ENCODE results near the gene PLA2R1. TPM values are rescaled to one million over a fixed set of nuclear protein-coding genes. Genes with fewer than 3 reads are reported as not detected.

Gene PLA2R1
- total and polyA plus RNA-seq, 2 of the 4 experiments (the other 2 are of a cell fraction) = 0.43 to 0.54 TPM

DNA sequence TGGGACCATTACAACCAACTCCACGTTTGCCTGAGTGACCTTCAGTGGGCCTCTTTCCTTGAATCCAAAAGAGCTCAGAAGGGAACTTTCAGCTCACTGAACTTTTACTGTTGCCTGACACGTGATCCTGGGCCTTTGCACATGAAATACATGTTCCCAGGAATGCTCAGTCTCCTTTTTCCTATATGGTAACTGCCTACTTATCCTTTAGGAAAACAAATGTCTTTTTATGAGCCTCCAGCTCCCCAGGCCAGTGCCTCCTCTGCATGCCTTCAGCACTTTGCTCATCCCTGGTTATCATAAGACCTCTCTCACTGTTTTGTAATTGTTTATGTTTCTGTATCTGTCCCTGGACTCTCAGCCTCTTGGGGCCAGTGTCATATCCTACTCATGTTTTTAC is 5.1 kb downstream of the PLA2R1 start:
- in situ Hi-C loops (cut with MboI; ENCODE audit: low sequenced_read_pairs) (no loop called here), dilution Hi-C loops (cut with HindIII; ENCODE audit: low sequenced_read_pairs, unreplicated experiment) (no loop called here), intact Hi-C loops (cut with micrococcal nuclease) (no loop called here)
- Histone ChIP-seq H2AFZ (replicated peaks; ENCODE audit: low read length, poor library complexity) (no peak overlapping the region), H2AK9ac (replicated peaks; ENCODE audit: low read depth, low read length, poor library complexity) (no peak overlapping the region), H3K4me2 (ENCODE audit: low read depth, low read length) (no peak overlapping the region), H3K18ac (ENCODE audit: low read depth, low read length) (no peak overlapping the region), H4K91ac (ENCODE audit: insufficient read depth, low read depth, low read length) (no peak overlapping the region), H2BK120ac (ENCODE audit: low read depth, low read length) (no peak overlapping the region), H3K27me3 (ENCODE audit: control insufficient read depth, insufficient read depth, low read length) (peaks cover 18% of the 10 kb centered on the region), H2BK20ac (ENCODE audit: low read depth, low read length) (no peak overlapping the region), H3K9me3 (ENCODE audit: control insufficient read depth, insufficient read depth, low read length) (no peaks in the 10 kb centered on the region), H3K9me1 (ENCODE audit: insufficient read depth, low read length) (no peaks in the 10 kb centered on the region), H3K4me1 (ENCODE audit: control insufficient read depth, insufficient read depth, low read length) (no peaks in the 10 kb centered on the region), H2BK5ac (ENCODE audit: low read depth, low read length, poor library complexity, severe bottlenecking) (no peak overlapping the region), H3K9ac (ENCODE audit: low read depth, low read length) (no peak overlapping the region), H3K23ac (ENCODE audit: low read depth, low read length) (no peak overlapping the region), H4K8ac (ENCODE audit: low read depth in 2 of 2, low read length in 2 of 2) (no peak overlapping the region), H2AK5ac (ENCODE audit: low read depth, low read length) (no peak overlapping the region), H3K4ac (ENCODE audit: low read depth, low read length) (no peak overlapping the region), H3K36me3 (ENCODE audit: control insufficient read depth, insufficient read depth, low read length) (no peaks in the 10 kb centered on the region), H4K5ac (ENCODE audit: low read depth, low read length) (no peak overlapping the region), H3K14ac (replicated peaks; ENCODE audit: low read depth, low read length) (no peak overlapping the region), H3K27ac (ENCODE audit: insufficient read depth, low read length) (no peak overlapping the region), H3K4me3 (ENCODE audit: insufficient read depth, low read depth, low read length) (no peak overlapping the region), H4K20me1 (ENCODE audit: insufficient read depth, low read length) (no peaks in the 10 kb centered on the region), H3K56ac (ENCODE audit: extremely low read depth, insufficient read depth, low read length) (no peak overlapping the region), H2BK15ac (ENCODE audit: low read depth, low read length) (no peak overlapping the region), H3K79me1 (ENCODE audit: low read depth in 1 of 2, low read length in 2 of 2) (no peaks in the 10 kb centered on the region)
- CTCF ChIA-PET = no interaction called here
- TF ChIP-seq RFX5 (IDR thresholded peaks at IDR 0.05; ENCODE audit: low read depth, low read length) (no peak), CEBPB (IDR thresholded peaks at IDR 0.05; ENCODE audit: low read depth, low read length) (no peak), RAD21 (IDR thresholded peaks at IDR 0.05; ENCODE audit: low read length) (no peak), RCOR1 (IDR thresholded peaks at IDR 0.05; ENCODE audit: insufficient replicate concordance, low read length) (no peak), BHLHE40 (IDR thresholded peaks at IDR 0.05; ENCODE audit: low read depth, low read length) (no peak), NFE2L2 (IDR thresholded peaks at IDR 0.05; ENCODE audit: low read depth, low read length) (no peak), POLR2A (IDR thresholded peaks at IDR 0.05; ENCODE audit: low read depth, low read length) (no peak), CHD1 (IDR thresholded peaks at IDR 0.05; ENCODE audit: low read depth, low read length) (no peak), MAZ (IDR thresholded peaks at IDR 0.05; ENCODE audit: borderline replicate concordance, low read depth, low read length) (no peak), MXI1 (IDR thresholded peaks at IDR 0.05; ENCODE audit: borderline replicate concordance, low read depth, low read length) (no peak), SMC3 (IDR thresholded peaks at IDR 0.05; ENCODE audit: low read depth, low read length) (no peak), MAFK (IDR thresholded peaks at IDR 0.05; ENCODE audit: low read depth, low read length) (no peak), FOS (IDR thresholded peaks at IDR 0.05; ENCODE audit: low read depth, low read length) (no peak)
- TF ChIP-seq, protein P1, sequence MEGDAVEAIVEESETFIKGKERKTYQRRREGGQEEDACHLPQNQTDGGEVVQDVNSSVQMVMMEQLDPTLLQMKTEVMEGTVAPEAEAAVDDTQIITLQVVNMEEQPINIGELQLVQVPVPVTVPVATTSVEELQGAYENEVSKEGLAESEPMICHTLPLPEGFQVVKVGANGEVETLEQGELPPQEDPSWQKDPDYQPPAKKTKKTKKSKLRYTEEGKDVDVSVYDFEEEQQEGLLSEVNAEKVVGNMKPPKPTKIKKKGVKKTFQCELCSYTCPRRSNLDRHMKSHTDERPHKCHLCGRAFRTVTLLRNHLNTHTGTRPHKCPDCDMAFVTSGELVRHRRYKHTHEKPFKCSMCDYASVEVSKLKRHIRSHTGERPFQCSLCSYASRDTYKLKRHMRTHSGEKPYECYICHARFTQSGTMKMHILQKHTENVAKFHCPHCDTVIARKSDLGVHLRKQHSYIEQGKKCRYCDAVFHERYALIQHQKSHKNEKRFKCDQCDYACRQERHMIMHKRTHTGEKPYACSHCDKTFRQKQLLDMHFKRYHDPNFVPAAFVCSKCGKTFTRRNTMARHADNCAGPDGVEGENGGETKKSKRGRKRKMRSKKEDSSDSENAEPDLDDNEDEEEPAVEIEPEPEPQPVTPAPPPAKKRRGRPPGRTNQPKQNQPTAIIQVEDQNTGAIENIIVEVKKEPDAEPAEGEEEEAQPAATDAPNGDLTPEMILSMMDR (conservative IDR thresholded peaks at IDR 0.05; ENCODE audit: low read depth, low read length) = no peak
- TF ChIP-seq, protein P2, sequence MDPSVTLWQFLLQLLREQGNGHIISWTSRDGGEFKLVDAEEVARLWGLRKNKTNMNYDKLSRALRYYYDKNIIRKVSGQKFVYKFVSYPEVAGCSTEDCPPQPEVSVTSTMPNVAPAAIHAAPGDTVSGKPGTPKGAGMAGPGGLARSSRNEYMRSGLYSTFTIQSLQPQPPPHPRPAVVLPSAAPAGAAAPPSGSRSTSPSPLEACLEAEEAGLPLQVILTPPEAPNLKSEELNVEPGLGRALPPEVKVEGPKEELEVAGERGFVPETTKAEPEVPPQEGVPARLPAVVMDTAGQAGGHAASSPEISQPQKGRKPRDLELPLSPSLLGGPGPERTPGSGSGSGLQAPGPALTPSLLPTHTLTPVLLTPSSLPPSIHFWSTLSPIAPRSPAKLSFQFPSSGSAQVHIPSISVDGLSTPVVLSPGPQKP (IDR thresholded peaks at IDR 0.05; ENCODE audit: borderline replicate concordance, low read depth, low read length) = no peak
- TF ChIP-seq, protein P3, sequence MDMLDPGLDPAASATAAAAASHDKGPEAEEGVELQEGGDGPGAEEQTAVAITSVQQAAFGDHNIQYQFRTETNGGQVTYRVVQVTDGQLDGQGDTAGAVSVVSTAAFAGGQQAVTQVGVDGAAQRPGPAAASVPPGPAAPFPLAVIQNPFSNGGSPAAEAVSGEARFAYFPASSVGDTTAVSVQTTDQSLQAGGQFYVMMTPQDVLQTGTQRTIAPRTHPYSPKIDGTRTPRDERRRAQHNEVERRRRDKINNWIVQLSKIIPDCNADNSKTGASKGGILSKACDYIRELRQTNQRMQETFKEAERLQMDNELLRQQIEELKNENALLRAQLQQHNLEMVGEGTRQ (IDR thresholded peaks at IDR 0.05; ENCODE audit: low read depth, low read length) = no peak
- 71% methylated on average over 1 of the region's 2 CpGs; no CpG with 5 or more reads in 1 of the 2 experiments for WGBS, 2 experiments (ENCODE audit: extremely low coverage in 2 of 2, insufficient read length in 1 of 2)
- ATAC-seq (ENCODE audit: low read depth) (peak; percentile 38; the same call in 1 of the 2 replicates), DNase-seq (no peak)
- no TSS peak for BruUV-seq (replicated peaks)
- POLR2A ChIA-PET (ENCODE audit: unreplicated experiment) = no interaction called here
